Measurements from ENCODE around the gene EPHA6.
A peak's percentile ranks its signal among the peaks of the same experiment; 100 is the strongest.

Gene EPHA6

DNA sequence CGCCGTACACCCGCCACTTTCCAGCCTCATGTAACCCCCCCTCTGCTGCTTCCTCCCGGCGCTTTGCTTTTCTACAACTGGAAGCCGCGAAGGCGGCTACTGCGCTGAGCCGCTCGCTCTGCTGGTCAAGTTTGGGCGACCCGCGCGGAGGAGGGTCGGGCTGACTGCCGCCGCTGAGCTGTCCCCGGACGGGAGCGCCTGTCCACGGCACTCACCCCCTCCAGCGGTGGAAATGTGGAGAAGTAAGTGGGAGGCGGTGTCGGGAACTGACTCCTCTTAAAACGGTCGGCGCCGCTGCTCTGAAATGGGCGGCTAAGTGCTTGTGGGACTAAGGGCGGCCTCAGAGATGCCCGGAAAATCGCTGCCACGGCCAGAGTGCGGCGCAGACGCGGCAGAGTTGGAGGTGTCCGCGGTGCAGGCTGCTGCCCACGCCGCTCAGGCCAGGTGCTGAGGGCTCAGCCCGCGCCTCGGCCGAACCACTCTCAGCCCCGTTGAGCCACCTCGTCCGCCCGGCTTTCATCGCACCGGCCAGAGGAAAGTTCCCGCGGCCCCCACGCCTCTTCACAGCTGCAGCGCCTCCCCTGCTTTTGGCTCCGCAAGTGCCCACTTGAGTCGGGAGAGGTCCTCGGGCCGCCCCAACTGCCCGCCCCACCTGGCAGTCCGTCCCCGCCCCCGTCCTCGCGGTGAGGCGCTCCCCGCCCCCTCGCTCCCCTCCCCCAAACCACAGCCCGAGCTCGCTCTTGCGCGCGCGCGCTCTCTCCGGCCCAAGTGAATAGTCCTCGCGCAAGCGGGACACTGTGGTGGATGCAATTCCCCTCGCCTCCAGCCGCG is at the start of gene EPHA6:
Gene EPHA6, plus strand, starts transcription at position 775 of the 831 bp plus-strand sequence.
- DNase-seq (ENCODE audit: low spot score), result peak; percentile 59

DNA sequence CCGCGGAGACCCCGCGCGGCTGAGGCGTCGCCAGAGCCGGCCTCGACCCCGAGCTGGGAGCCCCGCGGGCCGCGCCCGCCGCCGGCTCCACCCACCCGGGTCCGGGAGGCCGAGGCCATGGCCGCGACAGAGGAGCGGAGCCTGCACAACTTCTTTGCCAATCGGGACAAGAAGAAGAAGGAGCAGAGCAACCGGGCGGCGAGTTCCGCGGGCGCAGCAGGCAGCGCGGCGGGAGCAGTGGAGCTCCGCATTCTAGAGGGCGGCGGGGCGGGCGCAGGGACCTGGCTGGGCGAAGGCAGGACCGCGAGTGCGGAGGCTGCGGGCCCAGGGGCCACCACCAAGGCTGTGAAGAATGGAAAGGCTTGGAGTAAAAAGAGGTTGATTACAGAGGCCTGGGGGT is 37.6 kb upstream of the EPHA6 start:
- DNase-seq (ENCODE audit: low spot score), result no peak

DNA sequence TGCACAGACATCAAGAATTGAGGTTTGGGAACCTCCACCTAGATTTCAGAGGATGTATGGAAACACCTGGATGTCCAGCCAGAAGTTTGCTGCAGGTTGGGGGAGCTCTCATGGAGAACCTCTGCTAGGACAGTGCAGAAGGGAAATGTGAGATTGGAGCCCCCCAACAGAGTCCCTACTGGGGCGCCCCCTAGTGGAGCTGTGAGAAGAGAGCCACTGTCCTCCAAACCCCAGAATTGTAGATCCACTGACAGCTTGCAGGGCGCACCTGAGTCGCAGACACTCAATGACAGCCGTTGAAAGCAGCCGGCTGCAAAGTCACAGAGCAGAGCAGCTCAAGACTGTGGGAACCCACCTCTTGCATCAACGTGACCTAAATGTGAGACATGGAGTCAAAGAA is 34.6 kb upstream of the EPHA6 start:
- no peak for DNase-seq (ENCODE audit: low spot score)

DNA sequence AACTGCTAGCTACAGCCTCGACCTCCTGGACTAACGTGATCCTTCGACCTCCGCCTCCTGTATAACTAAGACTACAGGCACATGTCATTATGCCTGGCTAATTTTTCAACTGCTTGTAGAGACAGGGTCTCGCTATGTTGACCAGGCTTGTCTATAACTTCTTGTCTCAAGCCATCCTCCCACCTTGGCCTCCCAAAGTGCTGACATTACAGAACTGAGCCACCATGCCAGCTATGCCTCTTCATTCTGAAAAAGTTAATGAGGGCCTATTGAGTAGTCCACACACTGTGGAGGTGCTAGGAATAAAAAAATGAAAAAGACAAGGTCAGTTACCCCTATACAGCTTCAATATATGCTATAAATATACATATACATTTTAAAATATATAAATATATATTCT is 18.3 kb upstream of the EPHA6 start:
- no peak for DNase-seq (ENCODE audit: low spot score)

DNA sequence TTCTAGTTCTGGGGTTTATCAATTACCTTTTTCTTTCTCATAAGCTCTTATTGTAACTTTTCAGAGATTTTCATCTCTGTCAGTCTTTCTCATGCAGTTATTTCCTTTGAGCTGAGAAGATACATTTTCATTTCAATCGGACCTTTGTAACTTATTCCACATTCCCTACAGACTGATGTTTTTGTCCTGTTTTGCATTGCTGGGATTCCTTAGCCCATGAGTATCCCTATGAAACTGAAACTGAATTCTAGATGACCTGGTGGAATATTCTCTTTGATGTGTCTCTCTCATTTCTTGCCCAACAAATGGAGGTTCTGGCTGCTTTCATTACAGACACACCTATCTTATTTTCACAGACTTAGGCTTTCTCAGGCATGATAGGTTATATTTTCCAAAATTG is 10.5 kb upstream of the EPHA6 start:
- DNase-seq (ENCODE audit: low spot score), result no peak

DNA sequence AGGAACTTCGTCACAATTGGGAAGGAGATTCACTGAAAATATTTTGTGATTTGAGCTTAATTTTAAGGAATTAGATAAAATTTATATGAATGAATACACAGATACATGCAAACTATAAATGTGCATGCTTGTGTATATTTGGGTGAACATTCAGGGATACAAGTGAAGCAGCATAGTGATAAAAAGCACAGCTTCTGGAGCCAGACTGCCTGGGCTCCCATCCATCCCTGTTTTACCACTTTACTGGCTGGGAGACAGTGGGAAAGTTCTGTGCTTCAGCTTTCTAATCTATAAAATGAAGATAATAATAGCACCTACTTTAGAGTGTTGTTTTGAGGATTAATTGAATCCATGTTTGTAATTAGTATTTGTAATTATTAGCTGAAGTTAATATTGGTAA is 8.1 kb upstream of the EPHA6 start:
- DNase-seq (ENCODE audit: low spot score), result peak; percentile 30

DNA sequence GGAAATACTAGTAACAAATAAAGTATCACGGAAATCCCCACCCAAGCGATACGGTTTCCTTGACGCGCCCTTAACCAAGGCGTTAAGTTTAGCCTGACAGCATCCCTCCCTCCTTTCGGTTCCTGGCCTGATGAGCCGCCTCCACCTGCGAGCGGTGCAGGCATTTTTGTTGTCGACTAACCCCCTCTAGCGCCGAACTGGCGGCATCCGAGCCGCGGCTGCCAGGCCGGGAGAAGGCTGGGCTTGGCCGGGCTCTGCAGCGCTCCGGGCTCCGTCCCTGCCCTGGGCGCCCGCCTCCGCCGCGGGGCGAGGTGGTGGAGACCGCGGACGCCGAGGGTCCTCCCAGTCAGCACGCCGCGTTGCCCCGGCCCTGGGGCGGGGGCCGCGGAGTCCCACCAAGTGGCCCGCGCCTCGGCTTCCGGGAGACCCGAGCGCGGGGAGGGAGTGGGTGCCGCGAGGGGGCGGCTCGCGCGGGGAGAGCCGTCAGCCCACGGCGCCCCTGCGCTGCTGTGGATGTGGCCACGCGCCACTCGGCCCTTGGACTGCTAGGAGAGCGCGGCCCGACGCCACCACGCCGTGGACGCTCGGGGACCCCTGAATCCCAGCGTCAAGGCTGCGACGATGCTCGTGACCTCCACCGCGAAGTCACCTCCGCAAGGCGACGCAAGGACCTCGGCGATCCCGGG is 1.1 kb upstream of the EPHA6 start:
- peak; percentile 84 for DNase-seq (ENCODE audit: low spot score)

DNA sequence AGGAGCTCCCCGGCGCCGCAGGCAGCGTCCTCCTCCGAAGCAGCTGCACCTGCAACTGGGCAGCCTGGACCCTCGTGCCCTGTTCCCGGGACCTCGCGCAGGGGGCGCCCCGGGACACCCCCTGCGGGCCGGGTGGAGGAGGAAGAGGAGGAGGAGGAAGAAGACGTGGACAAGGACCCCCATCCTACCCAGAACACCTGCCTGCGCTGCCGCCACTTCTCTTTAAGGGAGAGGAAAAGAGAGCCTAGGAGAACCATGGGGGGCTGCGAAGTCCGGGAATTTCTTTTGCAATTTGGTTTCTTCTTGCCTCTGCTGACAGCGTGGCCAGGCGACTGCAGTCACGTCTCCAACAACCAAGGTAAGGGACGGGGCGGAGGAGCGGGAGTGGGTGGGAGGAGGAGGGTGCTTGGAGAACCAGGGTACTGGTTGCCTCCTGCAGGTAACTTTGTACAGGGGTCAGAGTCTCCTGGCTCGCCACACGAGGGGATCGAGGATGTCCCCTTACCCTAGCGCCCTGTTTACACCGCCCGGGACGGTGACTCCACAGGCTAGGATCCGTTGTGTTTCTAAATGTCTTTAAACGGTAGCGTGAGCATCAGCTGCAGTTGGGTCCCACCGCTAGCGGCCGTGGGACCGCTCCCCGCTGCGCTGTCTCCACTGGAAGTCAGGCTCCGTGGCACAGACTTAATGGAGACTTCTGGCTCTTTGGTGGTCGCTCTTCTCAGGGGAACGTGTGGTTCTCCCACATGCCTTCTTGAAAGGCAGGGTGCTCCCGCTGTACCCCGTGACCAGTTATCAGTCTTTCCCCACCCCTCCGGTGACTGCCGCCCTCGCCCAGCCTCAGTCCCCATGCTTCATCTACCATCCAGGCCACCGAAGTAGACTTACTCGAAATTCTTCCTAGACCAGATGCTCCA is 515 bp downstream of the EPHA6 start:
- DNase-seq (ENCODE audit: low spot score), result peak; percentile 27

DNA sequence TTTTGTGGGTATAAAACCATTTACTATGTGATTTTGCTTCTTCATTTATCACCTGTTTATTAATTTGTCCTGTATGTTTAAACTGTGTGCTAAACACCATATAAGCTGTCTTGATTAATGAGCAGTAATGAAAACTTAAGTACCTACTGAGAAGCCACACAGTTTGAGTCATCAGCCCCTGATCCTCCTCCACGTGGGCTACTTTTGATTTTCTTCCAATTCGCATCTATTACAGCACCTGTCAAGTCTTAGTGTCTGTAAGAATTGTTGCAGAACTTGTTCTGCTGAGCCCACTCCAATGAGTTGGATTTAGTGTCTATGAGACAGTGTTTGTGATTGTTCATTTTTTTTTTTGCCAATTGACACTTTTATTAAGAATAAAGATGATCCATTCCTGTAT is 16.8 kb downstream of the EPHA6 start:
- DNase-seq (ENCODE audit: low spot score), result no peak

DNA sequence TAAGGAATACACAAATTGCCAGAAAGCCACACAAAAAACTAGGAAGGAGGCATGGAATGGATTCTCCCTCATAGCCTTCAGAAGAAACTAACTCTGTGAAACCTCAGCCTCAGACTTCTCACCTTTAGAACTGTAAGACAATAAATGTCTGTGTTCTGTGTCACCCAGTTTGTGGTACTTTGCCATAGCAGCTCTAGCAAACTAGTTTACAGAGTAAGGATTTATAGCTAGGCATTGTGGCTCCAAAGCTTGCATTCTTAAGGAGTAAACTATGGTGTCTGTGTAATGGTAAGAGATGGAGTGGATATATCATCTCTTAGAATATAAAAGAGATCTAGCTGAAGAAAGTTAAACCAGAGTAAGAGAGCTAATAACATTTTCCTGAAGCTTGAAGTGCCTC is 18.9 kb downstream of the EPHA6 start:
- DNase-seq (ENCODE audit: low spot score), result no peak

DNA sequence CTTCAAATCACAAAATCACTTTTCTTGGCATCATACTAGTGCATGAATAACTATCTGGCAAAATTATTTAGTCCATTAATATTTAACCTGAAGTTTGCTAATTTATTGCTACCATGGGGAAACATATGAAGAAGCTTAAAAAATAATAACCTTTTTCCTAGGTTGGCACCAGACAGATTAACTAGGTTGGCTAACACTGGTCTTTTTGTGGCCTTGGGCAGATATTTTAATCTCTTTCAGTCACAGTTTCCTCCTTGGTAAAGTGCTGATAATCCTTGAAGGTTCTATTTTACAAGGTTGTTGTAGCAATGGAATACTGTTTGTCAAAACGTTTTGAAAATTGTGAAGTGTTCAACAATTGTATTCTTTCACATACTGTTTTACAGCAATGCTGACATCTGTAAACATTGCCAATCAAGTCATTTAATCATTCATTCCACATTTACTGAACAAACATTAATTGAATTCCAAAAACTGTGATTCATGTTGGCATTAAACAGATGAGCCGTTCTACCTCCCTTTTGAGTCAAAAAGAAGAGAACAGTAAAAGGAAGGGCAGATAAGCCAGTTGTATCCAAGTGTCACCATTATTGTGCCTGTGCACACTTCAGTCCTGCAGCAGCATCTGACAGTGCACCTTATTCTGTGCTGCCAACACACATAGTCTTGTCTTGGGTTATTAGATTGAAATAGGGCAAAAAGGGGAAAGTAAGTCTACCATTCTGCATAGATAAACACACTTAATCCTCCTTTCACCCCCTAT is 21.9 kb downstream of the EPHA6 start:
- DNase-seq (ENCODE audit: low spot score), result no peak

DNA sequence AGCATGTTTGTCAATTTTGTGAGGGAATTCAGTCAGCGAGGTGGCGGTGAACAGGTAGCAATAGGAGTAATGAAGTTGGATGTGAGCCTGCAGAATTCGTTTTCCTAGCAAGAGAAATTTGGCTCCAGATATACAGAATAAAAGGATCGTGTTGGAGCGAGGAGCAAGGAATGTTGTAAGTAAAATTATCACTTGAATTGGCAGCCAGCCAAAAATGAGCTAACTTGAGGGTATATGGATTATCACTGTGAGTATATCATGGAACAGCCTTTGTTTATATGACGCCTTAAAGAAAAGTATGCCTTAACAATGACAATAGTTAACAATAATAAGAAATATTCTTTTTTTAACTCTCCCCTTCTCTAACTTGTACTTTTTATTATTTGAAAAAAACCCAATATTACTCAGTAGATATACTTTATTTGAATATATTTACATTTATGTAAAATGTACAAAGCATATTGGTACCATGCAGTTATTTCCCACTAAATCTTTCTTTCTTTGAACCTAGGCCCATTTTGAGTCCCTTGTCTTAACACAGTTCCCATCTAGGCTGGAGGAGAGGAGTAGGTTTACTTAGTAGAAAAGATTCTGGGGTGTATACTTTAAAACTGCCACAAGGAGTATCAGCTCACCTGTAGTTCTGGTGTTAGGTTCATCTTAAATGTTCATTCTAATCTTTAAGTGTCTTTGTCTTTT is 29.3 kb downstream of the EPHA6 start:
- no peak for DNase-seq (ENCODE audit: low spot score)

DNA sequence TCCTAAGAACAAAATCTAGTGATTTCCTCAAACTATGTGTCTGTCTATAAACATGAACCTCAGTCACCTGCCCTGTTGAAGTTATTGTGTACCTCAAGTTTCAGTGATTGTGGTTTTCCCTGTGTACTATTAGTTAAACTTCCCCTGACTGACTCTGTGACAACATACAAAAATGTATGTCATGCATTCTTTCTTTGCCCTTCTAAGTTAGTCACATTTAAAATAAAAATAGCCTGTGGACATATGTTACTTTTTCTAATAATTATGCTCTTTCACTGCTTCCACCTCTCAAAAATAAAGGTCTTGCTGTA is 29.8 kb downstream of the EPHA6 start:
- no peak for DNase-seq (ENCODE audit: low spot score)

DNA sequence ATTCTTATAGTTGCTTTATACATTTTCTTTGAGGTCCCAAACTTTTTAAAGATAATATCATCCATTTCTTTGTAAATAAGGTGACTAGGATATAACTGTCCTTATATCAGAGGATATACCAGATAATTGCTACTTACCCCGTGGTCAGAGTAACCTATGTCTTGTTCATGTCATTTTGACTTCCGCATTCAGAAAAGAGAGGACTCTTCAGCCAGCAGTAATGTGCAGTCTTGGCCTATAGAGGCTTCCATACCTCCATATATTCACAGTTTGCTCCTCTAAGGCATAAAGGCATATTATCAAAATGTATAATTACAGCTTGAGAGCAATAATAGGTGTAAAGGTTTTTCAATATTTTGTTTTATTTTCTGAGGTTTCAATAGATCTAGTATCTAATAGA is 38.5 kb downstream of the EPHA6 start:
- DNase-seq (ENCODE audit: low spot score), result no peak

DNA sequence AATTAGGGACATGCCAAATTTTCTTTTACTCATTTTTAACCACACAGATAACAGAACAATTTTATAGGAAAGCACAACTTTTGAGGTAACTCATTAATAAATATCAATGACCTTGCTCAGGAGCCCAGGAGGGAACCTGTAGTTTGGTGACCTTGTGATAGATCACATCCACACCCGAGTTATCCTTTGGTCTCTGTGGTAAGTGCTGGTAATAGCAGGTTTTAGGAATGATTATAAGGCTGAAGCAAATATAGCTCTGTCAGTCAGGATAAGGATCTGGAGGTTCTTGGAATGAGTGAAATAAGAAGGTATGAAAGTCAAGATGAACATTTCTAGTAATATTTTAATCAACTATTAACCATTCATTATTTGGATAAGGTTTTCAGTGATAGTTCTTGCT is 46.5 kb downstream of the EPHA6 start:
- no peak for DNase-seq (ENCODE audit: low spot score)

DNA sequence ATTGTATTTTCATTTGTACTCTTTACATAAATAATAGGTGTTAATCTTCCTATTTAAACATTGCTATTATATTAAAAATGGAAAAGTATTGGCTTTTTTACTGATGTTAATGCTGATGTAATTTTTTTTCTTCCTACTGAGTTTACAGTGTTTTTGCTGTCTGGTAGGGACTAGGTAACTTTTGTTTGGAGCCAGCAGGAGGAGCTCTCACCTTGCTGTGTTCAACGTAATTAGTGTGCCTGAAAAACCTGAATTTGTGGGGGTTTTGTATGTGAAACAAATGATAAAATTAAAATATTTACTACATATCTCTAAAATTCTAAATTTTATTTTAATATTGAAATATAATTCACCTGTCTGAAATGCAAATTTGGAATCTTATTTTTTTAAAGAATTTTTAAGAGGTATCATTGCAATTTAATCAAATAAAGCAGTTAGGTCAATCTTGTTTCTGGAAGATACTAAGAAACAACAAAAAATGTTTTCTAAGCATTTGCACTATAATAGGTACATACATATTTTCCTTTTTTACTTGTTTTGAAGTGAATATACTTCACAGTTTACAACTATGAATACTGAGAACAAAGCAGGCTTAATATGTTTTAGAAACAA is 48.8 kb downstream of the EPHA6 start:
- DNase-seq (ENCODE audit: low spot score), result peak; percentile 52

DNA sequence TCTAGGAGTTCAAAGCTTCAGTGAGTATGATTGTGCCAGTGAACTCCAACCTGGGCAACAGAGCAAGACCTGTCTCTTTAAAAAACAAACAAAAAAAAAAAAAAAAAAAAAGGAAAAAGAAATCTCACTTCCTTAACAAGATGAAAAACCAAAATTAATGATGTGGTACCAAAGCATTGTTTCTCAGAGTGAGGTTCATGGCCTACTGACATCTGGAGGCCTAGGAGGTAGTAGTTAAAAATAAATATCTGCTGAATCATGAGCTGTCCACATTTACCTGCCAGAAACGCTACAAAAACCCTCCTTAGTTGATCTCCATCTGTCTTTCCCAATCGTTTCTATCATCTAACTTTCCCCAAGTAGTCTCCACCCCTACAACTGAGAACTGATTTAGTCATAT is 51.2 kb downstream of the EPHA6 start:
- DNase-seq (ENCODE audit: low spot score), result no peak

DNA sequence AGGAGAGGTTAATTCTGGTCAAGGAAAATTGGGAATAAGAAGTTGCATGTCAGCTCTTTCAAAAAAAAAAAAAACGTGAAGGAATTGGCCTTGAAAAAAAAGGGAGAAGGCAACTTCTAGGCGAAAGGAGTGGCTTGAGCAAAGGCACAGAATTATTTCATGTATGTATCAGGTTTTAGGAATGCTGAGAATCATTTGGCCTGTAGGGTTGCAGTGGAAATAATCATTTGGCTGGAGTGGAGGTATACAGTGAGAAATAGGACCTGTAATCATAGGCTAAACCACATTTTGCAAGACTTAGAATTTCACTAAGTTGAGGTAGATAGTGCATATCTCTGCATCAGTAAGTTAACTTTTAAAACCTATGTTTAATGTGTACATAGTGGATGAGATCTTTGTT is 54.9 kb downstream of the EPHA6 start:
- no peak for DNase-seq (ENCODE audit: low spot score)

DNA sequence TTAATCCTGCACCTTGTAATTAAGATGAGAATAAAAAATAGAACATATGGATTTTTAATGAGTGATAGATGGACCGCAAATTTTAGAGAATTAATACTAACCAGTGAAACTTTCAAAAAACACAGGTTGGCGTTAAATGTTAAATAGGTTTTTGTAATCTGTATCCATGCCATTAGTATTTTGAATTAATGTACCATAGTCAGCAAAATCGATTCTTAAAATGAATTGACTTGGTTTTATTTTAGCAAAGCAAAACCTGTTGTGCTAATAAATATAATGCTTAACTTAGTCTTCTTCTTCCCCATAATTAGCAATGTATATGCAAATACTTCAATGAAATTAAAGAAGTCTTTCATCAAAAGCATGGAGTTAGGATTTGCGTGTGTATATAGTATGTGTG is 63.1 kb downstream of the EPHA6 start:
- DNase-seq (ENCODE audit: low spot score), result no peak

DNA sequence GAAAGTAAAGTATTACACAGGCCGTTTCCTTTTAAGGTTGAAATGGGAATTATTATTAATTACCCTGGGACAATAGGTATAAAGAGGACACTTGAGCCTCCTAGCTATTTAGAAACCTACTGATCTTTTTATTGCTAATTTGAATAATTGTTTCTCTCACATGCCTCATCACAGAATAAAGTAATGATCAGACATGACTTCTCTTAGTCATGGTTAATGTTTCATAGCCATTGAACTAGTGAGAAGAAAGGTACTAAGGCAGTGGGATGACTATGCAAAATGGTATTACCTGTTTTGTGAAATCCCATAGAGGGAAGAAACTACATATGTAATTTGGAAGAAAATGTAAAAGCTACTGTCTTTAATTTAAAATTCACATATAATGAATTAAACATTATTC is 85.6 kb downstream of the EPHA6 start:
- no peak for DNase-seq (ENCODE audit: low spot score)

DNA sequence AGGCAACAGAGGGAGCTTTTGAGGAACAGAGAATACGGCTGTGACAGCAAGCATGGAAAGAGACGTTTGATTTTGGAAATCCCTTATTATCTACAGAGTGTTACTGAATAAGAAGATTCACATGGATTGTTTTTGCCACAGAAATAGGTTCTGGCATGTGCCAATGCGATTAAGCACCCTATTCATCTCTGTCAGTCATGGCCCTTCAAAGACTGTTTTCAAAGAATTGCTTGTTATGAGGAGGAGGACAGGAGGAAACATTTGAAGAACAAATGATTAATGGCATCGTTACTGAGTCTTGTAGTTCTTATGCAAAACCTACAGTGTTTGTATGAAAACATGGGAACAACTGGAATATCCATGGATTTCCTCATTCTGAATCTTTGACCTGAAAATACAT is 86.2 kb downstream of the EPHA6 start:
- DNase-seq (ENCODE audit: low spot score), result no peak

All from Ammon's horn (tissue), 1 donor.